HepG2 (cell line): ENCODE results near the gene SH3GL1. TPM values are rescaled to one million over a fixed set of nuclear protein-coding genes. Genes with fewer than 3 reads are reported as not detected.

Experiments used
- ATAC-seq: fragments of 200-7000 bp; cut with Tn5 transposase; 3 replicates; pipeline ENCODE4 v1.9.1; 2020; ENCODE audit warnings: mild to moderate bottlenecking, moderate library complexity
- BruUV-seq: library from RNA; stranded (reverse); fragments of 400-500 nt; replicated peaks from 2 replicates; lab custom pipeline; 2021; lab: Mats Ljungman, UMichigan
- CTCF ChIA-PET: fragments of 300-600 bp; formaldehyde crosslinking; extraction: SDS; loops from one replicate; lab custom pipeline; 2021; ENCODE audit warnings: low total read pairs, inconsistent platforms, low intra/inter-chr PET ratio; lab: Yijun Ruan, JAX
- POLR2A ChIA-PET: fragments of 350-600 bp; sonication (Branson Sonifier 250); formaldehyde crosslinking; loops from one replicate; lab custom pipeline; 2020; ENCODE audit warnings: antibody characterized with exemption, inconsistent platforms; lab: Yijun Ruan, JAX
- DNase-seq: peaks from one replicate; pipeline ENCODE4 v3.0.0-alpha.2; 2015; ENCODE audit warnings: low spot score
- FAIRE-seq: peaks from 3 replicates; lab custom pipeline; 2011; peaks lifted over from hg19 to GRCh38; lab: Jason Lieb, UNC
- H2AFZ ChIP-seq: one replicate; pipeline ENCODE4 v1.6.1; 2011; ENCODE audit warnings: low read length, inconsistent platforms
- H3K27ac ChIP-seq: fragments of 300-600 bp; 3 replicates; pipeline ENCODE4 v1.8.0; 2011; ENCODE audit warnings: mixed run types, mild to moderate bottlenecking, mixed read lengths, low read length, inconsistent platforms; ENCODE audit not compliant: insufficient read depth; ENCODE audit errors: extremely low read length
- H3K27me3 ChIP-seq, 2 experiments: fragments of 200-600 bp in 1 of 2; 2 replicates in 1 of 2; 3 replicates in 1 of 2; pipeline versions ENCODE4 v1.6.0 to v1.8.0; 2011; ENCODE audit warnings: low read length in 2 of 2, mild to moderate bottlenecking in 2 of 2, moderate library complexity in 2 of 2, inconsistent platforms in 1 of 2; ENCODE audit not compliant: insufficient read depth in 2 of 2, control insufficient read depth in 1 of 2
- H3K36me3 ChIP-seq, 2 experiments: fragments of 200-600 bp in 1 of 2; replicated peaks in 1 of 2; 2 replicates in 1 of 2; 3 replicates in 1 of 2; pipeline versions ENCODE4 v1.5.1 to v1.8.0; 2011; ENCODE audit warnings: low read length in 2 of 2, inconsistent platforms in 1 of 2; ENCODE audit not compliant: insufficient read depth in 2 of 2, control insufficient read depth in 1 of 2
- H3K4me1 ChIP-seq: 2 replicates; pipeline ENCODE4 v1.5.1; 2012; ENCODE audit warnings: low read length, inconsistent platforms; ENCODE audit not compliant: insufficient read depth
- H3K4me2 ChIP-seq: 2 replicates; pipeline ENCODE4 v1.6.0; 2011; ENCODE audit warnings: low read depth, low read length, inconsistent platforms
- H3K4me3 ChIP-seq, 3 experiments: fragments of 200-600 bp in 1 of 3; sonication (generic), shearing (Covaris generic) in 1 of 3; replicated peaks in 1 of 3; 2 replicates each; pipeline ENCODE4 v1.5.1; 2011 to 2016; ENCODE audit warnings: low read length in 3 of 3, inconsistent platforms in 2 of 3, low read depth in 2 of 3, mild to moderate bottlenecking in 2 of 3, control low read depth in 1 of 3, mixed read lengths in 1 of 3; ENCODE audit not compliant: insufficient read depth in 1 of 3
- H3K79me2 ChIP-seq: one replicate; pipeline ENCODE4 v1.6.1; 2011; ENCODE audit warnings: low read length, inconsistent platforms; ENCODE audit not compliant: insufficient read depth
- H3K9ac ChIP-seq: 2 replicates; pipeline ENCODE4 v1.6.0; 2011; ENCODE audit warnings: mild to moderate bottlenecking, low read depth, low read length, inconsistent platforms; ENCODE audit not compliant: insufficient read depth
- H3K9me3 ChIP-seq: 2 replicates; pipeline ENCODE4 v1.5.1; 2012; ENCODE audit warnings: mild to moderate bottlenecking, low read length
- H4K20me1 ChIP-seq: 2 replicates; pipeline ENCODE4 v1.6.0; 2011; ENCODE audit warnings: inconsistent platforms, mild to moderate bottlenecking, low read length, moderate library complexity; ENCODE audit not compliant: insufficient read depth
- HIC2 ChIP-seq: sonication (generic); formaldehyde crosslinking; IDR thresholded peaks from 2 replicates; pipeline ENCODE4 v1.9.0; 2022; ENCODE audit warnings: low read depth, missing genetic modification reagents
- HMG20B ChIP-seq: conservative IDR thresholded peaks from 2 replicates; pipeline ENCODE4 v1.6.1; 2016; ENCODE audit warnings: missing genetic modification reagents, missing compliant biosample characterization
- IRF2 ChIP-seq: IDR thresholded peaks from 2 replicates; pipeline ENCODE4 v1.6.1; 2018; ENCODE audit warnings: missing genetic modification reagents, missing compliant biosample characterization
- MNT ChIP-seq: fragments of 450-650 bp; IDR thresholded peaks from 2 replicates; pipeline ENCODE4 v1.6.1; 2016
- POLR2A ChIP-seq, 2 experiments: IDR thresholded peaks; 2 replicates each; pipeline ENCODE4 v1.6.1; 2011; ENCODE audit warnings: low read depth in 2 of 2, low read length in 2 of 2, mild to moderate bottlenecking in 1 of 2, moderate library complexity in 1 of 2; ENCODE audit not compliant: insufficient read depth in 1 of 2
- RORA ChIP-seq: sonication (generic); formaldehyde crosslinking; IDR thresholded peaks from 2 replicates; pipeline ENCODE4 v1.5.0; 2020; ENCODE audit warnings: mild to moderate bottlenecking, missing genetic modification reagents, moderate library complexity
- SCMH1 ChIP-seq: sonication (generic); formaldehyde crosslinking; IDR thresholded peaks from 2 replicates; pipeline ENCODE4 v1.9.0; 2021; ENCODE audit warnings: missing genetic modification reagents, mild to moderate bottlenecking, borderline replicate concordance
- ZHX2 ChIP-seq, 2 experiments: sonication (generic) in 1 of 2; formaldehyde crosslinking in 1 of 2; IDR thresholded peaks; 2 replicates each; pipeline versions ENCODE4 v1.6.1 to v1.9.0; 2014 to 2022; ENCODE audit warnings: antibody characterized with exemption in 1 of 2, borderline replicate concordance in 1 of 2, inconsistent platforms in 1 of 2, low read depth in 1 of 2, missing genetic modification reagents in 1 of 2
- ZNF136 ChIP-seq: sonication (generic); formaldehyde crosslinking; IDR thresholded peaks from 2 replicates; pipeline ENCODE4 v1.8.1; 2022; ENCODE audit warnings: low read depth, mild to moderate bottlenecking, moderate library complexity, missing genetic modification reagents
- ZNF446 ChIP-seq: sonication (generic); formaldehyde crosslinking; IDR thresholded peaks from 2 replicates; pipeline ENCODE4 v1.5.0; 2020; ENCODE audit warnings: mild to moderate bottlenecking, missing genetic modification reagents
- ZNF800 ChIP-seq: sonication (generic); formaldehyde crosslinking; IDR thresholded peaks from 2 replicates; pipeline ENCODE4 v1.4.0; 2020; ENCODE audit warnings: missing genetic modification reagents
- WGBS: methylation state at CpG from one replicate; pipeline ENCODE4 v1.1.6; 2017; ENCODE audit warnings: low lambda C conversion rate; 5-methylcytosine and 5-hydroxymethylcytosine counted together
- in situ Hi-C: cut with HindIII; loops from 2 replicates; pipeline ENCODE4 v1.10.0; 2017; ENCODE audit warnings: low pct_unique_long_range_greater_than_20kb; ENCODE audit not compliant: extremely low pct_ligation_motif_present
- intact Hi-C: fragments of 100-400 bp; cut with micrococcal nuclease; formaldehyde crosslinking; loops from one replicate; pipeline ENCODE4 v1.10.0; 2022; ENCODE audit not compliant: unreplicated experiment
- polyA plus RNA-seq, 8 experiments: library from polyadenylated mRNA; depleted of rRNA in 3 of 8; stranded (reverse) in 7 of 8; unstranded in 1 of 8; fragments of >200 nt; fragmentation: Illumina TruSeq in 4 of 8; extraction: Trizol in 4 of 8; gene quantifications; 2 replicates each; pipeline versions ENCODE4 v1.2.1 to v1.2.3, GENCODE V29; 2011 to 2016; ENCODE audit warnings: low read depth in 4 of 8, missing spikeins in 1 of 8, mixed read lengths in 1 of 8; ENCODE audit not compliant: insufficient read depth in 1 of 8
- total RNA-seq, 5 experiments: library from RNA; depleted of rRNA; stranded (reverse); fragments of >200 nt; fragmentation: Illumina TruSeq; extraction: Trizol; gene quantifications; 2 replicates each; pipeline ENCODE4 v1.2.3, GENCODE V29; 2016; ENCODE audit warnings: low read depth in 1 of 5

The SH3GL1 gene
- total and polyA plus RNA-seq, 2 of the 13 experiments (the other 11 are each of a cell fraction or from before 2014, with no cell fraction given) = 33.0 to 45.1 TPM

- ChIA-PET POLR2A (interaction anchor here (1.1 to 3.2 kb wide), 3 partner anchors 16 to 28 kb away, joined by 3 to 11 read pairs (median 10); partner anchors contain the start of gene MPND), CTCF (no interaction called here)
- peaks cover 19 to 44% of the 10 kb centered on the region in 2 experiments; a peak in 4 of 5 replicates for H3K36me3 ChIP-seq
- no peaks in the 10 kb centered on the region for H4K20me1 ChIP-seq
- no peak overlapping the region for H3K4me2 ChIP-seq
- 95% methylated on average over 4 of the region's 13 CpGs for WGBS
- H3K4me3 ChIP-seq = no peak overlapping the region
- H3K9ac ChIP-seq = no peak overlapping the region
- no peak overlapping the region for H2AFZ ChIP-seq
- H3K27ac ChIP-seq = no peak overlapping the region
- DNase-seq (no peak), ATAC-seq (no peak; the same call in 2 of the 3 replicates), FAIRE-seq (no peak)
- no peaks in the 10 kb centered on the region for H3K9me3 ChIP-seq
- no peaks in the 10 kb centered on the region for H3K79me2 ChIP-seq
- intact Hi-C loops = no loop called here
- H3K4me1 ChIP-seq = no peaks in the 10 kb centered on the region
- in situ Hi-C loops = no loop called here
- no peaks in the 10 kb centered on the region for H3K27me3 ChIP-seq
- no TSS peak for BruUV-seq
- TF ChIP-seq ZHX2 (IDR thresholded peaks at IDR 0.05; ENCODE audit: low read depth) (no peak), ZHX2 (CRISPR knock-in tag; IDR thresholded peaks at IDR 0.05; ENCODE audit: borderline replicate concordance) (no peak), IRF2 (no peak), ZNF800 (CRISPR knock-in tag) (no peak), RORA (CRISPR knock-in tag) (no peak), POLR2A (IDR thresholded peaks at IDR 0.05; ENCODE audit: insufficient read depth in 1 of 2, low read depth in 2 of 2, low read length in 2 of 2) (peak in 1 of 2 experiments; percentile 45; a peak in 2 of 4 replicates), ZNF136 (CRISPR knock-in tag) (no peak), HIC2 (CRISPR knock-in tag) (no peak), ZNF446 (CRISPR knock-in tag) (no peak), HMG20B (no peak), SCMH1 (CRISPR knock-in tag) (no peak), MNT (no peak)
These were observed 40.7 kb downstream of the SH3GL1 start for GRCh38 chr19:4359627-4360000.
